22Rv1 (cell line): ENCODE measurements around the gene C18orf54.

ENCODE experiments used
- CTCF ChIP-seq: fragments of 450-650 bp; IDR thresholded peaks from 2 replicates; pipeline ENCODE4 v1.5.1; 2017; ENCODE audit warnings: mild to moderate bottlenecking
- ZFX ChIP-seq: fragments of 450-650 bp; IDR thresholded peaks from 2 replicates; pipeline ENCODE4 v1.6.1; 2017; ENCODE audit warnings: antibody characterized with exemption, borderline replicate concordance

GRCh38 chr18:54327818-54328217 lies 29.9 kb upstream of the C18orf54 start:
- no peak for TF ChIP-seq CTCF
- no peak for TF ChIP-seq ZFX
